Smooth muscle cell of the brain vasculature (primary cell): ENCODE data around the gene PTCD2.
"Not testable (repeated sequence)": the region's sequence is repeated elsewhere in the genome, so short reads cannot be mapped to it uniquely, and the experiment has no call there.

Source experiments
- DNase-seq: peaks from one replicate; pipeline ENCODE4 v3.0.0-alpha.2; 2012; ENCODE audit warnings: low read depth, low spot score

PTCD2 gene

GRCh38 chr5:72379936-72380335, 59.8 kb downstream of the PTCD2 start:
- DNase-seq = no peak

GRCh38 chr5:72380492-72381274, 60.5 kb downstream of the PTCD2 start:
- DNase-seq = no peak

GRCh38 chr5:72383280-72383679, 63.1 kb downstream of the PTCD2 start:
- DNase-seq = no peak

GRCh38 chr5:72383726-72384125, 63.6 kb downstream of the PTCD2 start:
- no peak for DNase-seq

GRCh38 chr5:72386639-72387038, 66.5 kb downstream of the PTCD2 start:
- no peak for DNase-seq

- DNase-seq = peak; percentile 44
These were observed 67.8 kb downstream of the PTCD2 start for GRCh38 chr5:72387985-72388384.

- DNase-seq = no peak
These were observed 68.5 kb downstream of the PTCD2 start for GRCh38 chr5:72388646-72389045.

- DNase-seq = no peak
These were observed 70.7 kb downstream of the PTCD2 start for GRCh38 chr5:72390836-72391235.

GRCh38 chr5:72392326-72392733, 72.2 kb downstream of the PTCD2 start:
- DNase-seq = no peak

- DNase-seq = no peak
These were observed 72.9 kb downstream of the PTCD2 start for GRCh38 chr5:72393052-72393451.

- DNase-seq = no peak
These were observed 74.5 kb downstream of the PTCD2 start for GRCh38 chr5:72394688-72395087.

GRCh38 chr5:72397836-72398235, 77.7 kb downstream of the PTCD2 start:
- DNase-seq = no peak

GRCh38 chr5:72400950-72401349, 80.8 kb downstream of the PTCD2 start:
- no peak for DNase-seq

- no peak for DNase-seq
These were observed 82.3 kb downstream of the PTCD2 start for GRCh38 chr5:72402381-72402890.

- DNase-seq = no peak
These were observed 82.9 kb downstream of the PTCD2 start for GRCh38 chr5:72402959-72403628.

- not testable (repeated sequence) for DNase-seq
These were observed 84.6 kb downstream of the PTCD2 start for GRCh38 chr5:72404771-72405170.

- no peak for DNase-seq
These were observed 86.9 kb downstream of the PTCD2 start for GRCh38 chr5:72407078-72407477.

- no peak for DNase-seq
These were observed 87.4 kb downstream of the PTCD2 start for GRCh38 chr5:72407541-72407940.

- DNase-seq = no peak
These were observed 88.0 kb downstream of the PTCD2 start for GRCh38 chr5:72408127-72408526.

- DNase-seq = no peak
These were observed 88.4 kb downstream of the PTCD2 start for GRCh38 chr5:72408603-72409002.

GRCh38 chr5:72410688-72411295, 90.6 kb downstream of the PTCD2 start:
- no peak for DNase-seq

- DNase-seq = no peak
These were observed 92.3 kb downstream of the PTCD2 start for GRCh38 chr5:72412283-72413055.
